H1 (cell line): ENCODE data around the gene SIK2. TPM values are rescaled to one million over a fixed set of nuclear protein-coding genes. Genes with fewer than 3 reads are reported as not detected.

Source experiments
- ATF2 ChIP-seq: IDR thresholded peaks from 2 replicates; pipeline ENCODE4 v1.6.1; 2012; ENCODE audit warnings: low read length, inconsistent platforms
- ATF3 ChIP-seq: IDR thresholded peaks from 2 replicates; pipeline ENCODE4 v1.6.1; 2011; ENCODE audit warnings: low read depth, mild to moderate bottlenecking, low read length; ENCODE audit not compliant: insufficient read depth
- CBX8 ChIP-seq: fragments of 300-800, 300-1000 bp; sonication (generic); IDR thresholded peaks from 2 replicates; pipeline ENCODE4 v1.7.1; 2016; ENCODE audit warnings: low read depth, low read length, borderline replicate concordance
- MAX ChIP-seq: IDR thresholded peaks from 2 replicates; pipeline ENCODE4 v1.6.1; 2012; ENCODE audit warnings: inconsistent platforms
- NANOG ChIP-seq: IDR thresholded peaks from 2 replicates; pipeline ENCODE4 v1.6.1; 2011; ENCODE audit warnings: low read length, low read depth, mild to moderate bottlenecking, inconsistent platforms; ENCODE audit not compliant: insufficient read depth, poor library complexity, severe bottlenecking
- PHF8 ChIP-seq: fragments of 200-600 bp; sonication (generic); conservative IDR thresholded peaks from 2 replicates; pipeline ENCODE4 v1.7.1; 2012; ENCODE audit warnings: low read depth, mild to moderate bottlenecking, inconsistent platforms, low read length, moderate library complexity
- POU5F1 ChIP-seq: IDR thresholded peaks from 2 replicates; pipeline ENCODE4 v1.6.1; 2011; ENCODE audit warnings: low read depth, mild to moderate bottlenecking, low read length, moderate library complexity
- SP2 ChIP-seq: IDR thresholded peaks from 2 replicates; pipeline ENCODE4 v1.6.1; 2012; ENCODE audit warnings: mild to moderate bottlenecking, low read length, inconsistent platforms
- SRF ChIP-seq: IDR thresholded peaks from 2 replicates; pipeline ENCODE4 v1.6.1; 2011; ENCODE audit warnings: mild to moderate bottlenecking, low read depth, low read length, moderate library complexity
- TAF1 ChIP-seq: IDR thresholded peaks from 2 replicates; pipeline ENCODE4 v1.6.1; 2011; ENCODE audit warnings: mild to moderate bottlenecking, low read depth, low read length
- TEAD4 ChIP-seq: IDR thresholded peaks from 2 replicates; pipeline ENCODE4 v1.6.1; 2012; ENCODE audit warnings: low read depth, low read length, inconsistent platforms, mixed read lengths
- polyA plus RNA-seq, 7 experiments: library from polyadenylated mRNA; depleted of rRNA in 3 of 7; stranded (reverse) in 5 of 7; unstranded in 2 of 7; fragments of >200 nt in 5 of 7; fragments of 200-250 nt in 2 of 7; gene quantifications; 1 replicate in 5 of 7; 2 replicates in 1 of 7; 4 replicates in 1 of 7; pipeline versions ENCODE4 v1.2.1 to v1.2.3, GENCODE V29; 2011 to 2013; ENCODE audit warnings: missing spikeins in 2 of 7, mixed read lengths in 2 of 7
- total RNA-seq: library from RNA; stranded (reverse); fragmentation: NEBNext Ultra II Directional; extraction: Animal tissue kit (Norgen Biotek cat#: 25700); gene quantifications from 2 replicates; pipeline ENCODE4 v1.2.1, GENCODE V29; 2021

SIK2 gene
- total and polyA plus RNA-seq, 2 of the 8 experiments (the other 6 are each of a cell fraction or from before 2014, with no cell fraction given): 8.8 to 11.2 TPM

- no peak for TF ChIP-seq ATF2
- no peak for TF ChIP-seq SRF
- TF ChIP-seq PHF8: no peak
- no peak for TF ChIP-seq ATF3
- no peak for TF ChIP-seq CBX8
- no peak for TF ChIP-seq TEAD4
- TF ChIP-seq POU5F1: no peak
- TF ChIP-seq NANOG: no peak
- no peak for TF ChIP-seq TAF1
- TF ChIP-seq SP2: no peak
- TF ChIP-seq MAX: no peak
These were observed 158.8 kb downstream of the SIK2 start (continued) for GRCh38 chr11:111761036-111761435.
